Hepatocyte (in vitro differentiated cells): ENCODE measurements around the gene HEPN1. TPM values are rescaled to one million over a fixed set of nuclear protein-coding genes. Genes with fewer than 3 reads are reported as not detected.

Experiments used
- DNase-seq: peaks from one replicate; pipeline ENCODE4 v3.0.0-alpha.2; 2016; ENCODE audit warnings: low spot score
- H2AFZ ChIP-seq: fragments of 200-600 bp; sonication (generic); 2 replicates; pipeline ENCODE4 v1.6.0; 2016; ENCODE audit warnings: antibody characterized with exemption, mild to moderate bottlenecking
- H3K27ac ChIP-seq: fragments of 200-600 bp; sonication (generic); 2 replicates; pipeline ENCODE4 v1.5.1; 2016; ENCODE audit warnings: mild to moderate bottlenecking
- H3K27me3 ChIP-seq: fragments of 200-600 bp; sonication (generic); 2 replicates; pipeline ENCODE4 v1.6.1; 2016
- H3K36me3 ChIP-seq: fragments of 200-600 bp; sonication (generic); replicated peaks from 2 replicates; pipeline ENCODE4 v1.5.1; 2016; ENCODE audit warnings: low read depth; ENCODE audit not compliant: insufficient read depth
- H3K4me1 ChIP-seq: fragments of 200-600 bp; sonication (generic); 2 replicates; pipeline ENCODE4 v1.5.1; 2016; ENCODE audit warnings: mild to moderate bottlenecking, moderate library complexity; ENCODE audit not compliant: insufficient read depth
- H3K4me2 ChIP-seq: fragments of 200-600 bp; sonication (generic); 2 replicates; pipeline ENCODE4 v1.6.0; 2016
- H3K4me3 ChIP-seq: fragments of 200-600 bp; sonication (generic); 2 replicates; pipeline ENCODE4 v1.5.1; 2016; ENCODE audit warnings: mild to moderate bottlenecking
- H3K79me2 ChIP-seq: fragments of 200-600 bp; sonication (generic); 2 replicates; pipeline ENCODE4 v1.6.0; 2017; ENCODE audit warnings: mild to moderate bottlenecking
- H3K9me2 ChIP-seq: fragments of 200-600 bp; sonication (generic); replicated peaks from 2 replicates; pipeline ENCODE4 v1.6.0; 2017; ENCODE audit warnings: mild to moderate bottlenecking; ENCODE audit not compliant: insufficient read depth
- H3K9me3 ChIP-seq: fragments of 200-600 bp; sonication (generic); 2 replicates; pipeline ENCODE4 v1.5.1; 2016; ENCODE audit warnings: low read depth, mild to moderate bottlenecking
- H4K20me1 ChIP-seq: fragments of 200-600 bp; sonication (generic); 2 replicates; pipeline ENCODE4 v1.6.0; 2016; ENCODE audit warnings: mild to moderate bottlenecking; ENCODE audit not compliant: insufficient read depth, poor library complexity, severe bottlenecking
- CTCF ChIP-seq: fragments of 200-600 bp; sonication (generic); IDR thresholded peaks from 2 replicates; pipeline ENCODE4 v1.5.1; 2016; ENCODE audit warnings: antibody characterized with exemption, mild to moderate bottlenecking; ENCODE audit not compliant: poor library complexity
- EZH2 ChIP-seq: fragments of 200-600 bp; sonication (generic); IDR thresholded peaks from 2 replicates; pipeline ENCODE4 v1.6.1; 2016; ENCODE audit warnings: antibody characterized with exemption, mild to moderate bottlenecking, borderline replicate concordance
- EZH2phosphoT487 ChIP-seq: fragments of 200-600 bp; sonication (generic); IDR thresholded peaks from one replicate; pipeline ENCODE4 v1.6.1; 2018; ENCODE audit warnings: antibody characterized with exemption, mild to moderate bottlenecking, low read depth, moderate library complexity; ENCODE audit not compliant: unreplicated experiment, severe bottlenecking
- WGBS: methylation state at CpG from one replicate; pipeline ENCODE4 v1.1.6; 2016; ENCODE audit warnings: low lambda C conversion rate; ENCODE audit errors: missing lambda C conversion rate; 5-methylcytosine and 5-hydroxymethylcytosine counted together
- polyA plus RNA-seq: library from polyadenylated mRNA; unstranded; fragments of >200 nt; fragmentation: Nextera tagmentation; extraction: Ambion mirVana; gene quantifications from 2 replicates; pipeline ENCODE4 v1.2.1, GENCODE V29; 2016
- total RNA-seq: library from RNA; depleted of rRNA; stranded (reverse); fragments of >200 nt; gene quantifications from 2 replicates; pipeline ENCODE4 v1.2.3, GENCODE V29; 2014

HEPN1 gene
- total and polyA plus RNA-seq, 2 experiments from 2014 or later: not detected

GRCh38 chr11:124892750-124893454, 26.1 kb upstream of the HEPN1 start:
- Histone ChIP-seq H2AFZ (no peak overlapping the region), H3K4me2 (no peak overlapping the region), H3K4me3 (no peak overlapping the region), H3K27ac (no peak overlapping the region), H3K27me3 (no peaks in the 10 kb centered on the region), H4K20me1 (no peaks in the 10 kb centered on the region), H3K79me2 (no peaks in the 10 kb centered on the region), H3K36me3 (no peaks in the 10 kb centered on the region), H3K9me3 (no peaks in the 10 kb centered on the region), H3K9me2 (no peaks in the 10 kb centered on the region), H3K4me1 (no peaks in the 10 kb centered on the region)
- 95% methylated on average over 9 of the region's 9 CpGs for WGBS
- no peak for DNase-seq
- TF ChIP-seq EZH2phosphoT487 (no peak), CTCF (no peak)

GRCh38 chr11:124893781-124894401, 25.2 kb upstream of the HEPN1 start:
- TF ChIP-seq CTCF (no peak), EZH2phosphoT487 (no peak), EZH2 (no peak)

GRCh38 chr11:124894606-124895430, 24.2 kb upstream of the HEPN1 start:
- no peak for TF ChIP-seq EZH2phosphoT487
- no peak for TF ChIP-seq EZH2
- no peak for TF ChIP-seq CTCF
- Histone ChIP-seq H3K9me3 (no peaks in the 10 kb centered on the region), H3K4me1 (no peaks in the 10 kb centered on the region), H3K27ac (no peak overlapping the region), H3K27me3 (peaks cover 4% of the 10 kb centered on the region), H3K4me3 (no peak overlapping the region), H3K4me2 (no peak overlapping the region), H3K9me2 (no peaks in the 10 kb centered on the region), H3K79me2 (no peaks in the 10 kb centered on the region), H3K36me3 (no peaks in the 10 kb centered on the region), H4K20me1 (no peaks in the 10 kb centered on the region), H2AFZ (no peak overlapping the region)
- 67% methylated on average over 4 of the region's 4 CpGs for WGBS
- no peak for DNase-seq

More at GRCh38 chr11:124893781-124894401, 25.2 kb upstream of the HEPN1 start:
- Histone ChIP-seq H3K27ac (no peak overlapping the region), H3K36me3 (no peaks in the 10 kb centered on the region), H3K4me3 (no peak overlapping the region), H4K20me1 (no peaks in the 10 kb centered on the region), H3K9me3 (no peaks in the 10 kb centered on the region), H3K9me2 (no peaks in the 10 kb centered on the region), H2AFZ (no peak overlapping the region), H3K4me2 (no peak overlapping the region), H3K79me2 (no peaks in the 10 kb centered on the region), H3K4me1 (no peaks in the 10 kb centered on the region), H3K27me3 (no peaks in the 10 kb centered on the region)
- no peak for DNase-seq
- 93% methylated on average over 12 of the region's 14 CpGs for WGBS
